Nephron (organoid): ENCODE results near the gene TGFBI.

Source experiments
- H3K27ac Mint-ChIP-seq, 3 experiments: 2 replicates each; pipeline ENCODE4 v1.8.0; 2020; ENCODE audit warnings: mixed read lengths in 3 of 3, mild to moderate bottlenecking in 2 of 3, moderate library complexity in 1 of 3
- H3K27me3 Mint-ChIP-seq: 2 replicates; pipeline ENCODE4 v1.8.0; 2021; ENCODE audit warnings: low read depth, mild to moderate bottlenecking, moderate library complexity, mixed read lengths
- H3K36me3 Mint-ChIP-seq: 2 replicates; pipeline ENCODE4 v1.8.0; 2020; ENCODE audit warnings: low read depth, mixed read lengths
- H3K4me1 Mint-ChIP-seq: 2 replicates; pipeline ENCODE4 v1.8.0; 2020; ENCODE audit warnings: mixed read lengths
- H3K4me3 Mint-ChIP-seq, 3 experiments: 2 replicates each; pipeline ENCODE4 v1.8.0; 2020; ENCODE audit warnings: mild to moderate bottlenecking in 3 of 3, mixed read lengths in 3 of 3, moderate library complexity in 2 of 3
- H3K9me3 Mint-ChIP-seq: 2 replicates; pipeline ENCODE4 v1.8.0; 2020; ENCODE audit warnings: mixed read lengths
- TF ChIP-seq, protein P1 (sequence below), 3 experiments: fragments of 200-600 bp; sonication (generic); IDR thresholded peaks; one replicate each; pipeline ENCODE4 v1.5.0; 2021; ENCODE audit warnings: antibody characterized with exemption in 3 of 3; ENCODE audit not compliant: unreplicated experiment in 3 of 3

Gene TGFBI

DNA sequence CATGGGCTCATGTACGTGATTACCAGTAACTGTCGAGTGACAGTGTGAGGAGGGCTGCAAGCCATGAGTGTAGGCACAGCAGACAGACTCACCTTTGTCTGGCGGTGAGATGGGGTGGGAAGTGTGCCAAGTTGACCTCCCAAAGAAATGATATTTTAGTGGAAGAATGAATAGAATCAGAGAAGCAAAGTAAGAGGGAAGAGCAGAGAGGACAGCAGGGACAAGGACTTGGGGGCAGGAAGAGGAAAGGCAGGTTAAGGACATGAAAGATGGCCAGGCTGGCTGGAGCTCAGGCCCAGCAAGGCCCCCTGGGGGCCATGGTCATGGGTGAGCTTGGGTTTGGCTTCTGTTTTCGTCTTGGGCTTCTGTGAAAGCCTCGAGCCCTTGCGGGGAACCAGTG lies 20.2 kb downstream of the TGFBI start:
- TF ChIP-seq, protein P1, sequence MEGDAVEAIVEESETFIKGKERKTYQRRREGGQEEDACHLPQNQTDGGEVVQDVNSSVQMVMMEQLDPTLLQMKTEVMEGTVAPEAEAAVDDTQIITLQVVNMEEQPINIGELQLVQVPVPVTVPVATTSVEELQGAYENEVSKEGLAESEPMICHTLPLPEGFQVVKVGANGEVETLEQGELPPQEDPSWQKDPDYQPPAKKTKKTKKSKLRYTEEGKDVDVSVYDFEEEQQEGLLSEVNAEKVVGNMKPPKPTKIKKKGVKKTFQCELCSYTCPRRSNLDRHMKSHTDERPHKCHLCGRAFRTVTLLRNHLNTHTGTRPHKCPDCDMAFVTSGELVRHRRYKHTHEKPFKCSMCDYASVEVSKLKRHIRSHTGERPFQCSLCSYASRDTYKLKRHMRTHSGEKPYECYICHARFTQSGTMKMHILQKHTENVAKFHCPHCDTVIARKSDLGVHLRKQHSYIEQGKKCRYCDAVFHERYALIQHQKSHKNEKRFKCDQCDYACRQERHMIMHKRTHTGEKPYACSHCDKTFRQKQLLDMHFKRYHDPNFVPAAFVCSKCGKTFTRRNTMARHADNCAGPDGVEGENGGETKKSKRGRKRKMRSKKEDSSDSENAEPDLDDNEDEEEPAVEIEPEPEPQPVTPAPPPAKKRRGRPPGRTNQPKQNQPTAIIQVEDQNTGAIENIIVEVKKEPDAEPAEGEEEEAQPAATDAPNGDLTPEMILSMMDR (IDR thresholded peaks at IDR 0.05; ENCODE audit: unreplicated experiment in 3 of 3), result no peak
- Mint-ChIP-seq H3K27me3 (peaks cover 6% of the 10 kb centered on the region), H3K4me1 (peaks cover 12% of the 10 kb centered on the region), H3K27ac (no peak overlapping the region), H3K4me3 (no peak overlapping the region), H3K9me3 (no peaks in the 10 kb centered on the region), H3K36me3 (peaks cover 63% of the 10 kb centered on the region)

DNA sequence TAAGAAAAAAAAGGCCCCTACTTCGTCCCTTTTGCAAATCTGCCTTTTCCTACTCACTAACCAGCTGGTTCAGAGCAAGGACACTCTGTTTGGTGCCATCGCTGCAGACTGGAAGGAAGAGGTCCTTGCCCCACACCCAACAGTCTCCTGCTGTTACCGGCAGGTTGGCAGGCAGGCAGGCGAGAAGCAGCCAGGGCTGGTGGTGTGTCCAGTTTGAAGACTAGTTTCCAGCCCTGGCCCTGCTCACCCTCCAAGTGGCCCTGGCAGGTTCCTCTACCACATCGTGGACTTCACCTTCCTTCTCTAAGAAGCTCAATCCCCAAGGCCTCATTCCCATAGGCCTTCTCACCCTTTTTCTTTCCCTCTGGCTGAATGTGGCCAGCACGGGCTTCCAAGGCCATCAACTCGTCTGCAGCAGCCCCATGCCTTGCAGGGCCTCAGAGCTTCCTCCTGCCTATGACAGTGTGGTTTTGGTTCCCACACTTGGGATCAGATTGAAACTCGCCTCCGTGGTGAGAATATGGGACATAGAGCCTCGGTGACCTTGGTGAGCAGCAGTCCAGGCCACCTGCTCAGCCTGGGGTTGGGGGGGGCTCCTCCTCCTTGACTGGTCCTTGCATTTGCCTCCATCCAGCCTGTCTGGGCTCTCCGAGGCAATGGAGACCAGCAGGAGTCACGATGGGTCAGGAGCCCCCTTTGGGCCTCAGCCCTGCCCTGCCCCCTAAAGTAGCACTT lies 22.9 kb downstream of the TGFBI start:
- Mint-ChIP-seq H3K36me3 (peaks cover 69% of the 10 kb centered on the region), H3K9me3 (no peaks in the 10 kb centered on the region), H3K27me3 (peaks cover 9% of the 10 kb centered on the region), H3K4me1 (peaks cover 39% of the 10 kb centered on the region), H3K4me3 (no peak overlapping the region), H3K27ac (no peak overlapping the region)
- TF ChIP-seq, protein P1 (IDR thresholded peaks at IDR 0.05; ENCODE audit: unreplicated experiment in 3 of 3), result no peak

DNA sequence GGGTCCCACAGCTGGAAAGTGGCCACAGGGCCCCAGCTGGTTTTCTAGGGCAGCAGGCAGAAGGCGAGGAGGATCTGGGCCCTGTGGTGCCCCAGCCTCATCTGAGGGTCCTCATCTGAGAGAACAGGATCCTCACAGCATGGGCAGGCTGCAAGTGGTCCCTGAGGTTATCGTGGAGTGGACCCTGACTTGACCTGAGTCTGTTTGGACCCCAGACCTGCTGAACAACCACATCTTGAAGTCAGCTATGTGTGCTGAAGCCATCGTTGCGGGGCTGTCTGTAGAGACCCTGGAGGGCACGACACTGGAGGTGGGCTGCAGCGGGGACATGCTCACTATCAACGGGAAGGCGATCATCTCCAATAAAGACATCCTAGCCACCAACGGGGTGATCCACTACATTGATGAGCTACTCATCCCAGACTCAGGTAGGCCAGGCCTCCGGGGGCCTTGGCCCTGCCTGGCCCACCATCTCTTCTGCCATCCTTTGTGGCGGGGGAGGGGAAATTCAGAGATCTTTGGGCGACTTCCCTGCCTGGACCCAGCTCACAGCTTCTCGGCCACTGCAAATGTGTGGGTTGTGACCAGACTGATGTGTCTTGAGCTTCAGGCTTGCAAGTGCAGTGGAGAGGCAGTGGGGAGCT lies 24.0 kb downstream of the TGFBI start:
- Mint-ChIP-seq H3K36me3 (peaks cover 58% of the 10 kb centered on the region), H3K4me1 (peaks cover 51% of the 10 kb centered on the region), H3K4me3 (no peak overlapping the region), H3K27me3 (peaks cover 11% of the 10 kb centered on the region), H3K9me3 (no peaks in the 10 kb centered on the region), H3K27ac (peak overlapping the region in 2 of 3 experiments; percentile 91 to 95)
- TF ChIP-seq, protein P1 (IDR thresholded peaks at IDR 0.05; ENCODE audit: unreplicated experiment in 3 of 3), result no peak

DNA sequence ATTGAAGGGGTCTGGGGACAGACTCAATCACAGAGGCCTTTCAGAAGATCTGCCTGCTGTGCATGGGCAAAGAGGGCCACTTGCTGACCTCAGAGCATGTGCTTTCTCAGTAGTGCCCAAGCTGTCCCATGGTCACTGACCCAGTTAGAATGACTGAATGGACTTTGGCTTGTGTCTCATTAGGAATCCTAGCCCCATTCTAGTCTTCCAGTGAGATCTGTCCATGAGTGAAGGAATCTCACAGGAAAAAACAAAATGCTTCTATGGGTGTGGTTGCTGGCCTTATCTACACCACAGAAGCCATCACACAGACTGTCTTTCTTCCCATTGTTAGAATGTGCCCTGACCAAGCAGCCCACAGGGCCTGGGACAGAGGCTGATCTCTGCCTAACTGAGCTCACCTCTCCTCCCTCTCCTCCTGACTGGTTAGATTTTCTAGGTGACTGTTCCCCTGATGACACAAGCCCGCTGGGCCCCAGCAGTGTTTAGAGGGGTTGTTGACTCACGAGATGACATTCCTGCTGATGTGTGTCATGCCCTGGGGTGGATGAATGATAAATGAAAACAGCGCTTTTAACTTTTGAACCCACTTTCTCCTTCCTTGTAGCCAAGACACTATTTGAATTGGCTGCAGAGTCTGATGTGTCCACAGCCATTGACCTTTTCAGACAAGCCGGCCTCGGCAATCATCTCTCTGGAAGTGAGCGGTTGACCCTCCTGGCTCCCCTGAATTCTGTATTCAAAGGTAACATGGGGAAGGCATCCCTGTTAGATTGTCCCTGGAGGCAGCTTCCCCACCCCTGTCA lies 24.8 kb downstream of the TGFBI start:
- Mint-ChIP-seq H3K36me3 (peaks cover 52% of the 10 kb centered on the region), H3K27ac (peak overlapping the region; percentile 91 to 95 (median 92)), H3K9me3 (no peaks in the 10 kb centered on the region), H3K27me3 (peaks cover 11% of the 10 kb centered on the region), H3K4me3 (peak overlapping the region in 2 of 3 experiments; percentile 18 to 21), H3K4me1 (peaks cover 58% of the 10 kb centered on the region)
- TF ChIP-seq, protein P1 (IDR thresholded peaks at IDR 0.05; ENCODE audit: unreplicated experiment in 3 of 3), result no peak

DNA sequence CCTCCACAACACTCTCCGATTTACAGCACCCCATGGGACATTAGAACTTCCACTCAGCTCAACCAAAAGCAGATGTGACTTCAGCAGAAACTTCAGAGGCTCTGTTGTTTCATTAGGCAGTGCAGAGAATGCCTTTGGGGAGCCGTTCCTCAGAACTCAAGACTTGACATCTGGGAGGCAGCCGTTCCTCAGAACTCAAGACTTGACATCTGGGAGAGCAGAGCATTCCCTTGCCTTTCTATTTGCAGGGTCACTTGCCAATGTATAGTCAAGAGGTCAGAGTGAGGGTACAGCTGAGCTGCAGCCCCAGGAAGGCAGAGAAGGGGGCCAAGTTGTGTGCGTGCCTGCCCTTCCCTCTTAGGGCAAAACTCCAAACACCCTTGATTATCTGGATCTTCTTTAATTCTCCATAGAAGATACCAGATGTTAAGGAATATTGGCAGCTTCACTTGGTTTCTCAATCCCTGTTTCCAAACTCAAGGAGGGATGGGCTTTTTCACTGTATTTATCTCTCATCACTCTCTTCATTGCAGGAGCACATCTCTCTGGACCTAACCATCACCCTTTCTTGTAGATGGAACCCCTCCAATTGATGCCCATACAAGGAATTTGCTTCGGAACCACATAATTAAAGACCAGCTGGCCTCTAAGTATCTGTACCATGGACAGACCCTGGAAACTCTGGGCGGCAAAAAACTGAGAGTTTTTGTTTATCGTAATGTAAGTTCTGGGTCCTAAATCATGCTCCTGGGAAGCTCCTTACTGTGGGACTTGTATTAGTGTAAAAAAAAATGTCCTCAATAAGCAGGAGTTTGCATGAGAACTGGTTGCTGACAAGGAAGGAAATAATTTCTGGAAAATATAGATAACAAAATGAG lies 25.6 kb downstream of the TGFBI start:
- Mint-ChIP-seq H3K36me3 (peaks cover 56% of the 10 kb centered on the region), H3K27me3 (peaks cover 8% of the 10 kb centered on the region), H3K4me3 (no peak overlapping the region), H3K27ac (peak overlapping the region; percentile 91 to 95 (median 92)), H3K9me3 (no peaks in the 10 kb centered on the region), H3K4me1 (peaks cover 67% of the 10 kb centered on the region)
- TF ChIP-seq, protein P1 (IDR thresholded peaks at IDR 0.05; ENCODE audit: unreplicated experiment in 3 of 3), result no peak
